Keratinocyte (primary cell): Measurements from ENCODE around the gene ITGA11. TPM values are rescaled to one million over a fixed set of nuclear protein-coding genes. Genes with fewer than 3 reads are reported as not detected.

Source experiments
- DNase-seq: peaks from one replicate; pipeline ENCODE4 v3.0.0-alpha.2; 2011; ENCODE audit warnings: low read depth, missing footprints, low spot score
- FAIRE-seq: peaks from 2 replicates; lab custom pipeline; 2011; peaks lifted over from hg19 to GRCh38; lab: Jason Lieb, UNC
- H2AFZ ChIP-seq: 2 replicates; pipeline ENCODE4 v1.6.0; 2012; ENCODE audit warnings: low read length, control low read depth, inconsistent platforms; ENCODE audit not compliant: control insufficient read depth
- H3K27ac ChIP-seq: 2 replicates; pipeline ENCODE4 v1.5.1; 2011; ENCODE audit warnings: low read length; ENCODE audit not compliant: control insufficient read depth, insufficient read depth
- H3K27me3 ChIP-seq: 3 replicates; pipeline ENCODE4 v1.6.0; 2011; ENCODE audit warnings: low read length; ENCODE audit not compliant: control insufficient read depth, insufficient read depth; ENCODE audit errors: extremely low read depth
- H3K36me3 ChIP-seq, 2 experiments: 2 replicates in 1 of 2; 3 replicates in 1 of 2; pipeline ENCODE4 v1.5.1; 2011; ENCODE audit warnings: low read length in 2 of 2, mild to moderate bottlenecking in 1 of 2; ENCODE audit not compliant: control insufficient read depth in 2 of 2, insufficient read depth in 2 of 2; ENCODE audit errors: extremely low read depth in 1 of 2
- H3K4me1 ChIP-seq: 3 replicates; pipeline ENCODE4 v1.5.1; 2011; ENCODE audit warnings: low read length; ENCODE audit not compliant: control insufficient read depth, insufficient read depth; ENCODE audit errors: extremely low read depth
- H3K4me2 ChIP-seq: 3 replicates; pipeline ENCODE4 v1.6.0; 2011; ENCODE audit warnings: low read depth, low read length; ENCODE audit not compliant: control insufficient read depth, insufficient read depth; ENCODE audit errors: extremely low read depth
- H3K4me3 ChIP-seq, 3 experiments: fragments of 200-600 bp in 1 of 3; sonication (generic) in 1 of 3; 2 replicates in 2 of 3; 3 replicates in 1 of 3; pipeline ENCODE4 v1.5.1; 2011 to 2016; ENCODE audit warnings: low read length in 3 of 3, mild to moderate bottlenecking in 3 of 3, control low read depth in 2 of 3, inconsistent platforms in 1 of 3, low read depth in 1 of 3, mixed read lengths in 1 of 3, mixed run types in 1 of 3, moderate library complexity in 1 of 3; ENCODE audit not compliant: control insufficient read depth in 2 of 3, insufficient read depth in 2 of 3; ENCODE audit errors: extremely low read depth in 1 of 3
- H3K79me2 ChIP-seq: 2 replicates; pipeline ENCODE4 v1.6.0; 2012; ENCODE audit warnings: low read length; ENCODE audit not compliant: control insufficient read depth, insufficient read depth
- H3K9ac ChIP-seq: 3 replicates; pipeline ENCODE4 v1.6.0; 2011; ENCODE audit warnings: low read length; ENCODE audit not compliant: control insufficient read depth, insufficient read depth; ENCODE audit errors: extremely low read depth
- H3K9me1 ChIP-seq: 3 replicates; pipeline ENCODE4 v1.6.0; 2011; ENCODE audit warnings: low read length; ENCODE audit not compliant: control insufficient read depth, insufficient read depth; ENCODE audit errors: extremely low read depth
- H3K9me3 ChIP-seq: 2 replicates; pipeline ENCODE4 v1.5.1; 2012; ENCODE audit warnings: low read depth, low read length; ENCODE audit not compliant: control insufficient read depth
- H4K20me1 ChIP-seq: 3 replicates; pipeline ENCODE4 v1.6.0; 2011; ENCODE audit warnings: low read length; ENCODE audit not compliant: control insufficient read depth, insufficient read depth; ENCODE audit errors: extremely low read depth
- EZH2 ChIP-seq: IDR thresholded peaks from one replicate; pipeline ENCODE4 v1.6.1; 2012; ENCODE audit warnings: inconsistent platforms, mild to moderate bottlenecking, low read length, moderate library complexity
- dilution Hi-C: fragments of 300-500 bp; cut with MboI; formaldehyde crosslinking; loops from one replicate; pipeline ENCODE4 v1.7.0; 2020; ENCODE audit warnings: low sequenced_read_pairs; ENCODE audit not compliant: extremely low pct_ligation_motif_present
- polyA plus RNA-seq, 5 experiments: library from polyadenylated mRNA; depleted of rRNA in 3 of 5; stranded (reverse) in 3 of 5; stranded (forward) in 1 of 5; unstranded in 1 of 5; fragments of >200 nt; gene quantifications; 1 replicate in 1 of 5; 2 replicates in 3 of 5; 3 replicates in 1 of 5; pipeline versions ENCODE4 v1.2.1 to v1.2.3, GENCODE V29; 2011 to 2012; ENCODE audit warnings: missing spikeins in 2 of 5, low read depth in 1 of 5, low replicate concordance in 1 of 5
- TF ChIP-seq, protein P1 (sequence below), 3 experiments: IDR thresholded peaks in 1 of 3; conservative IDR thresholded peaks in 1 of 3; optimal IDR thresholded peaks in 1 of 3; 2 replicates in 2 of 3; 3 replicates in 1 of 3; pipeline versions ENCODE3 to v1.5.1; 2011; ENCODE audit warnings: low read length in 3 of 3, mild to moderate bottlenecking in 3 of 3, moderate library complexity in 2 of 3, control low read depth in 1 of 3, inconsistent platforms in 1 of 3; ENCODE audit not compliant: insufficient read depth in 2 of 3; ENCODE audit errors: extremely low read depth in 1 of 3

ITGA11 gene
- polyA plus RNA-seq, 1 donor (not counting 4 experiments of a cell fraction or from before 2014, with no cell fraction given), result not detected

- Histone ChIP-seq H4K20me1 (no peaks in the 10 kb centered on the region), H3K4me1 (no peaks in the 10 kb centered on the region), H3K4me3 (no peak overlapping the region)
Measured at GRCh38 chr15:68325726-68326125, 106.2 kb downstream of the ITGA11 start.

GRCh38 chr15:68322796-68323195 is 109.2 kb downstream of the ITGA11 start:
- Histone ChIP-seq H2AFZ (no peak overlapping the region), H3K4me2 (no peak overlapping the region), H3K9ac (no peak overlapping the region), H3K36me3 (no peaks in the 10 kb centered on the region), H4K20me1 (no peaks in the 10 kb centered on the region), H3K79me2 (no peaks in the 10 kb centered on the region), H3K27me3 (peaks cover 25% of the 10 kb centered on the region), H3K4me3 (no peak overlapping the region), H3K9me1 (no peaks in the 10 kb centered on the region), H3K4me1 (no peaks in the 10 kb centered on the region), H3K27ac (no peak overlapping the region), H3K9me3 (no peaks in the 10 kb centered on the region)
- dilution Hi-C loops, result no loop called here
- TF ChIP-seq, protein P1, sequence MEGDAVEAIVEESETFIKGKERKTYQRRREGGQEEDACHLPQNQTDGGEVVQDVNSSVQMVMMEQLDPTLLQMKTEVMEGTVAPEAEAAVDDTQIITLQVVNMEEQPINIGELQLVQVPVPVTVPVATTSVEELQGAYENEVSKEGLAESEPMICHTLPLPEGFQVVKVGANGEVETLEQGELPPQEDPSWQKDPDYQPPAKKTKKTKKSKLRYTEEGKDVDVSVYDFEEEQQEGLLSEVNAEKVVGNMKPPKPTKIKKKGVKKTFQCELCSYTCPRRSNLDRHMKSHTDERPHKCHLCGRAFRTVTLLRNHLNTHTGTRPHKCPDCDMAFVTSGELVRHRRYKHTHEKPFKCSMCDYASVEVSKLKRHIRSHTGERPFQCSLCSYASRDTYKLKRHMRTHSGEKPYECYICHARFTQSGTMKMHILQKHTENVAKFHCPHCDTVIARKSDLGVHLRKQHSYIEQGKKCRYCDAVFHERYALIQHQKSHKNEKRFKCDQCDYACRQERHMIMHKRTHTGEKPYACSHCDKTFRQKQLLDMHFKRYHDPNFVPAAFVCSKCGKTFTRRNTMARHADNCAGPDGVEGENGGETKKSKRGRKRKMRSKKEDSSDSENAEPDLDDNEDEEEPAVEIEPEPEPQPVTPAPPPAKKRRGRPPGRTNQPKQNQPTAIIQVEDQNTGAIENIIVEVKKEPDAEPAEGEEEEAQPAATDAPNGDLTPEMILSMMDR (optimal IDR thresholded peaks at IDR 0.05 in 1 of 3, IDR thresholded peaks at IDR 0.05 in 1 of 3, conservative IDR thresholded peaks at IDR 0.05 in 1 of 3; ENCODE audit: extremely low read depth in 1 of 3, insufficient read depth in 2 of 3, low read length in 3 of 3), result no peak
- no peak for TF ChIP-seq EZH2
- FAIRE-seq, result no peak
- DNase-seq, result no peak

More at GRCh38 chr15:68325726-68326125, 106.2 kb downstream of the ITGA11 start:
- TF ChIP-seq EZH2, result no peak
- TF ChIP-seq, protein P1 (optimal IDR thresholded peaks at IDR 0.05 in 1 of 3, IDR thresholded peaks at IDR 0.05 in 1 of 3, conservative IDR thresholded peaks at IDR 0.05 in 1 of 3; ENCODE audit: extremely low read depth in 1 of 3, insufficient read depth in 2 of 3, low read length in 3 of 3), result no peak
- no peak overlapping the region for H3K9ac ChIP-seq
- no peak for DNase-seq
- no peak overlapping the region for H2AFZ ChIP-seq
- H3K79me2 ChIP-seq, result no peaks in the 10 kb centered on the region
- H3K27ac ChIP-seq, result no peak overlapping the region
- peaks cover 38% of the 10 kb centered on the region for H3K27me3 ChIP-seq
- no peak overlapping the region for H3K4me2 ChIP-seq
- no peaks in the 10 kb centered on the region for H3K9me3 ChIP-seq
- no peaks in the 10 kb centered on the region for H3K36me3 ChIP-seq
- dilution Hi-C loops, result no loop called here
- H3K9me1 ChIP-seq, result no peaks in the 10 kb centered on the region
- FAIRE-seq, result no peak
